SK-N-SH treated with all-trans-retinoic acid at 6 μM for 48 hours (cell line): ENCODE measurements around the gene LLGL2.

Experiments used
- ARNTL ChIP-seq: fragments of 450-650 bp; formaldehyde crosslinking; IDR thresholded peaks from 2 replicates; pipeline ENCODE4 v1.5.0; 2020; ENCODE audit warnings: low read depth, mild to moderate bottlenecking, moderate library complexity, borderline replicate concordance
- CSDC2 ChIP-seq: fragments of 250-450 bp; sonication (Bioruptor Pico); IDR thresholded peaks from 2 replicates; pipeline ENCODE4 v1.5.0; 2020; ENCODE audit warnings: mild to moderate bottlenecking, moderate library complexity
- ESRRG ChIP-seq: fragments of 250-450 bp; sonication (Bioruptor Pico); IDR thresholded peaks from 2 replicates; pipeline ENCODE4 v1.6.1; 2021; ENCODE audit warnings: mild to moderate bottlenecking
- GLIS3 ChIP-seq: fragments of 250-450 bp; sonication (Bioruptor Pico); IDR thresholded peaks from 2 replicates; pipeline ENCODE4 v1.5.0; 2020; ENCODE audit warnings: mild to moderate bottlenecking, moderate library complexity
- RARB ChIP-seq: fragments of 250-450 bp; sonication (Bioruptor Pico); IDR thresholded peaks from 2 replicates; pipeline ENCODE4 v1.8.0; 2021; ENCODE audit warnings: mild to moderate bottlenecking, moderate library complexity
- SNAI2 ChIP-seq: fragments of 250-450 bp; sonication (Bioruptor Pico); IDR thresholded peaks from 2 replicates; pipeline ENCODE4 v1.5.0; 2020; ENCODE audit warnings: mild to moderate bottlenecking, moderate library complexity
- TCF4 ChIP-seq: fragments of 250-450 bp; sonication (Bioruptor Pico); IDR thresholded peaks from 2 replicates; pipeline ENCODE4 v1.8.0; 2021; ENCODE audit warnings: mild to moderate bottlenecking, moderate library complexity, borderline replicate concordance
- ZFP3 ChIP-seq: fragments of 250-450 bp; sonication (Bioruptor Pico); IDR thresholded peaks from 2 replicates; pipeline ENCODE4 v1.5.0; 2020; ENCODE audit warnings: mild to moderate bottlenecking, moderate library complexity
- ZNF565 ChIP-seq: fragments of 450-650 bp; formaldehyde crosslinking; conservative IDR thresholded peaks from 2 replicates; pipeline ENCODE4 v1.5.0; 2020; ENCODE audit warnings: low read depth, mild to moderate bottlenecking, moderate library complexity
- ZNF8 ChIP-seq: fragments of 450-650 bp; formaldehyde crosslinking; IDR thresholded peaks from 2 replicates; pipeline ENCODE4 v1.5.0; 2020; ENCODE audit warnings: mild to moderate bottlenecking, moderate library complexity
- TF ChIP-seq, protein P1 (sequence below): fragments of 250-450 bp; sonication (Bioruptor Pico); IDR thresholded peaks from 2 replicates; pipeline ENCODE4 v1.8.0; 2020; ENCODE audit warnings: mild to moderate bottlenecking, moderate library complexity, borderline replicate concordance
- TF ChIP-seq, protein P2 (sequence below): fragments of 250-450 bp; sonication (Bioruptor Pico); IDR thresholded peaks from 2 replicates; pipeline ENCODE4 v1.5.1; 2020; ENCODE audit warnings: low read depth, mild to moderate bottlenecking, moderate library complexity
- TF ChIP-seq, protein P3 (sequence below): fragments of 250-450 bp; sonication (Bioruptor Pico); IDR thresholded peaks from 2 replicates; pipeline ENCODE4 v1.8.0; 2021; ENCODE audit warnings: low read depth, mild to moderate bottlenecking, moderate library complexity, borderline replicate concordance

DNA sequence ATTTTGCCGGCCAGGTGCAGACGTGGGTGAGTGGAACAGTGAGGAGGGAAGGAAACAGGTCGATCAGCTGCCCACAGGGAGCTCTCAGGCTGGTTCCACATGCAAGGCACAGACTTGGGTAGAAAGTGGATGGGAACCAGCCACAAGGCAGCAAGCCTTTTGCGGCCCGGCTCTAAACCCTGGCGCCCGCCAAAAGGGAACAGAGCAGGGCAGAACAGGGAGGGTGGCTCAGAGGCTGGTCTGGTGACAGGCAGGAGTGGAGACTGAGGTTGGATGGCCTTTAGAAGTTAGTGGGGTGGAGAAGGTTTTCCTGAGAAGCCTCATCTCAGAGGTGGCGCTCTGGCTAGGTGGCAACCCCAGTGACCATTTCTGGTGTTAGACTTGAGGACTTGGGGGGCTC, 10.4 kb downstream of the LLGL2 start:
- TF ChIP-seq ARNTL (CRISPR knock-in tag) (no peak), GLIS3 (CRISPR knock-in tag) (no peak), TCF4 (no peak), ZNF565 (CRISPR knock-in tag) (no peak), RARB (no peak), CSDC2 (CRISPR knock-in tag) (no peak), SNAI2 (CRISPR knock-in tag) (no peak), ZNF8 (CRISPR knock-in tag) (no peak), ZFP3 (CRISPR knock-in tag) (no peak), ESRRG (CRISPR knock-in tag) (no peak)
- TF ChIP-seq, protein P1, sequence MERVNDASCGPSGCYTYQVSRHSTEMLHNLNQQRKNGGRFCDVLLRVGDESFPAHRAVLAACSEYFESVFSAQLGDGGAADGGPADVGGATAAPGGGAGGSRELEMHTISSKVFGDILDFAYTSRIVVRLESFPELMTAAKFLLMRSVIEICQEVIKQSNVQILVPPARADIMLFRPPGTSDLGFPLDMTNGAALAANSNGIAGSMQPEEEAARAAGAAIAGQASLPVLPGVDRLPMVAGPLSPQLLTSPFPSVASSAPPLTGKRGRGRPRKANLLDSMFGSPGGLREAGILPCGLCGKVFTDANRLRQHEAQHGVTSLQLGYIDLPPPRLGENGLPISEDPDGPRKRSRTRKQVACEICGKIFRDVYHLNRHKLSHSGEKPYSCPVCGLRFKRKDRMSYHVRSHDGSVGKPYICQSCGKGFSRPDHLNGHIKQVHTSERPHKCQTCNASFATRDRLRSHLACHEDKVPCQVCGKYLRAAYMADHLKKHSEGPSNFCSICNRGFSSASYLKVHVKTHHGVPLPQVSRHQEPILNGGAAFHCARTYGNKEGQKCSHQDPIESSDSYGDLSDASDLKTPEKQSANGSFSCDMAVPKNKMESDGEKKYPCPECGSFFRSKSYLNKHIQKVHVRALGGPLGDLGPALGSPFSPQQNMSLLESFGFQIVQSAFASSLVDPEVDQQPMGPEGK (CRISPR knock-in tag), result no peak
- TF ChIP-seq, protein P2, sequence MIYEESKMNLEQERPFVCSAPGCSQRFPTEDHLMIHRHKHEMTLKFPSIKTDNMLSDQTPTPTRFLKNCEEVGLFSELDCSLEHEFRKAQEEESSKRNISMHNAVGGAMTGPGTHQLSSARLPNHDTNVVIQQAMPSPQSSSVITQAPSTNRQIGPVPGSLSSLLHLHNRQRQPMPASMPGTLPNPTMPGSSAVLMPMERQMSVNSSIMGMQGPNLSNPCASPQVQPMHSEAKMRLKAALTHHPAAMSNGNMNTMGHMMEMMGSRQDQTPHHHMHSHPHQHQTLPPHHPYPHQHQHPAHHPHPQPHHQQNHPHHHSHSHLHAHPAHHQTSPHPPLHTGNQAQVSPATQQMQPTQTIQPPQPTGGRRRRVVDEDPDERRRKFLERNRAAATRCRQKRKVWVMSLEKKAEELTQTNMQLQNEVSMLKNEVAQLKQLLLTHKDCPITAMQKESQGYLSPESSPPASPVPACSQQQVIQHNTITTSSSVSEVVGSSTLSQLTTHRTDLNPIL (CRISPR knock-in tag), result no peak
- TF ChIP-seq, protein P3, sequence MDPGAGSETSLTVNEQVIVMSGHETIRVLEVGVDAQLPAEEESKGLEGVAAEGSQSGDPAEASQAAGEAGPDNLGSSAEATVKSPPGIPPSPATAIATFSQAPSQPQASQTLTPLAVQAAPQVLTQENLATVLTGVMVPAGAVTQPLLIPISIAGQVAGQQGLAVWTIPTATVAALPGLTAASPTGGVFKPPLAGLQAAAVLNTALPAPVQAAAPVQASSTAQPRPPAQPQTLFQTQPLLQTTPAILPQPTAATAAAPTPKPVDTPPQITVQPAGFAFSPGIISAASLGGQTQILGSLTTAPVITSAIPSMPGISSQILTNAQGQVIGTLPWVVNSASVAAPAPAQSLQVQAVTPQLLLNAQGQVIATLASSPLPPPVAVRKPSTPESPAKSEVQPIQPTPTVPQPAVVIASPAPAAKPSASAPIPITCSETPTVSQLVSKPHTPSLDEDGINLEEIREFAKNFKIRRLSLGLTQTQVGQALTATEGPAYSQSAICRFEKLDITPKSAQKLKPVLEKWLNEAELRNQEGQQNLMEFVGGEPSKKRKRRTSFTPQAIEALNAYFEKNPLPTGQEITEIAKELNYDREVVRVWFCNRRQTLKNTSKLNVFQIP (CRISPR knock-in tag), result no peak
